Gastroesophageal sphincter (tissue), 3 donors: ENCODE data around the gene TXNDC17.

Source experiments
- POLR2A ChIP-seq, 2 donors: fragments of 450-650 bp; IDR thresholded peaks; one replicate each; pipeline ENCODE4 v1.6.1; 2017; ENCODE audit warnings: antibody characterized with exemption in 2 of 2, mild to moderate bottlenecking in 2 of 2, moderate library complexity in 1 of 2
- POLR2AphosphoS5 ChIP-seq: sonication (generic); formaldehyde crosslinking; IDR thresholded peaks from one replicate; pipeline ENCODE4 v1.6.1; 2017; ENCODE audit warnings: antibody characterized with exemption
- TF ChIP-seq, protein P1 (sequence below), 4 experiments: fragments of 200-600 bp in 2 of 4; fragments of 450-650 bp in 2 of 4; sonication (generic) in 1 of 4; IDR thresholded peaks; one replicate each; pipeline ENCODE4 v1.5.1; 2017 to 2019; ENCODE audit warnings: antibody characterized with exemption in 4 of 4, mild to moderate bottlenecking in 2 of 4, moderate library complexity in 2 of 4

- TF ChIP-seq POLR2A (IDR thresholded peaks at IDR 0.05), result no peak
- TF ChIP-seq, protein P1, sequence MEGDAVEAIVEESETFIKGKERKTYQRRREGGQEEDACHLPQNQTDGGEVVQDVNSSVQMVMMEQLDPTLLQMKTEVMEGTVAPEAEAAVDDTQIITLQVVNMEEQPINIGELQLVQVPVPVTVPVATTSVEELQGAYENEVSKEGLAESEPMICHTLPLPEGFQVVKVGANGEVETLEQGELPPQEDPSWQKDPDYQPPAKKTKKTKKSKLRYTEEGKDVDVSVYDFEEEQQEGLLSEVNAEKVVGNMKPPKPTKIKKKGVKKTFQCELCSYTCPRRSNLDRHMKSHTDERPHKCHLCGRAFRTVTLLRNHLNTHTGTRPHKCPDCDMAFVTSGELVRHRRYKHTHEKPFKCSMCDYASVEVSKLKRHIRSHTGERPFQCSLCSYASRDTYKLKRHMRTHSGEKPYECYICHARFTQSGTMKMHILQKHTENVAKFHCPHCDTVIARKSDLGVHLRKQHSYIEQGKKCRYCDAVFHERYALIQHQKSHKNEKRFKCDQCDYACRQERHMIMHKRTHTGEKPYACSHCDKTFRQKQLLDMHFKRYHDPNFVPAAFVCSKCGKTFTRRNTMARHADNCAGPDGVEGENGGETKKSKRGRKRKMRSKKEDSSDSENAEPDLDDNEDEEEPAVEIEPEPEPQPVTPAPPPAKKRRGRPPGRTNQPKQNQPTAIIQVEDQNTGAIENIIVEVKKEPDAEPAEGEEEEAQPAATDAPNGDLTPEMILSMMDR (IDR thresholded peaks at IDR 0.05), result no peak
- TF ChIP-seq POLR2AphosphoS5, result no peak
These were observed 44.8 kb upstream of the TXNDC17 start for GRCh38 chr17:6596081-6596480.
